Esophagus (tissue), 2 donors: ENCODE measurements around the gene HSBP1. TPM values are rescaled to one million over a fixed set of nuclear protein-coding genes. Genes with fewer than 3 reads are reported as not detected.

Experiments used
- H3K27ac ChIP-seq, 2 donors: one replicate each; pipeline ENCODE4 v1.5.1; 2013; ENCODE audit warnings: low read depth in 2 of 2, mild to moderate bottlenecking in 2 of 2, inconsistent platforms in 1 of 2, low read length in 1 of 2, moderate library complexity in 1 of 2
- H3K27me3 ChIP-seq, 2 donors: one replicate each; pipeline ENCODE4 v1.6.1; 2013; ENCODE audit warnings: low read length in 2 of 2, control low read depth in 1 of 2, mild to moderate bottlenecking in 1 of 2; ENCODE audit not compliant: insufficient read depth in 2 of 2, control insufficient read depth in 1 of 2
- H3K36me3 ChIP-seq, 2 donors: one replicate each; pipeline ENCODE4 v1.6.1; 2013; ENCODE audit warnings: low read length in 1 of 2; ENCODE audit not compliant: control insufficient read depth in 2 of 2, insufficient read depth in 2 of 2
- H3K4me1 ChIP-seq, 2 donors: one replicate each; pipeline ENCODE4 v1.6.1; 2013; ENCODE audit warnings: low read length in 1 of 2; ENCODE audit not compliant: control insufficient read depth in 2 of 2, insufficient read depth in 2 of 2
- H3K4me3 ChIP-seq, 2 donors: one replicate each; pipeline ENCODE4 v1.5.1; 2013; ENCODE audit warnings: low read length in 2 of 2, mild to moderate bottlenecking in 2 of 2, low read depth in 1 of 2, moderate library complexity in 1 of 2
- H3K9me3 ChIP-seq, 2 donors: one replicate each; pipeline ENCODE4 v1.6.1; 2013; ENCODE audit warnings: mild to moderate bottlenecking in 2 of 2, low read depth in 1 of 2, low read length in 1 of 2, moderate library complexity in 1 of 2; ENCODE audit not compliant: control insufficient read depth in 2 of 2, insufficient read depth in 1 of 2
- WGBS, 2 donors: extraction: QIAGEN DNeasy Blood & Tissue Kit; methylation state at CpG; one replicate each; pipeline ENCODE4 v1.1.7; 2013; 5-methylcytosine and 5-hydroxymethylcytosine counted together
- polyA plus RNA-seq, 2 donors: library from polyadenylated mRNA; stranded (reverse); fragments of 200-250 nt; gene quantifications; one replicate each; pipeline ENCODE4 v1.2.3, GENCODE V29; 2013
- donor health status: healthy with polysubstance abuse.
- donor health status: Bipolar disorder and iron deficiency.

HSBP1 gene
- polyA plus RNA-seq, 2 donors, result 46.2 to 80.6 TPM

DNA sequence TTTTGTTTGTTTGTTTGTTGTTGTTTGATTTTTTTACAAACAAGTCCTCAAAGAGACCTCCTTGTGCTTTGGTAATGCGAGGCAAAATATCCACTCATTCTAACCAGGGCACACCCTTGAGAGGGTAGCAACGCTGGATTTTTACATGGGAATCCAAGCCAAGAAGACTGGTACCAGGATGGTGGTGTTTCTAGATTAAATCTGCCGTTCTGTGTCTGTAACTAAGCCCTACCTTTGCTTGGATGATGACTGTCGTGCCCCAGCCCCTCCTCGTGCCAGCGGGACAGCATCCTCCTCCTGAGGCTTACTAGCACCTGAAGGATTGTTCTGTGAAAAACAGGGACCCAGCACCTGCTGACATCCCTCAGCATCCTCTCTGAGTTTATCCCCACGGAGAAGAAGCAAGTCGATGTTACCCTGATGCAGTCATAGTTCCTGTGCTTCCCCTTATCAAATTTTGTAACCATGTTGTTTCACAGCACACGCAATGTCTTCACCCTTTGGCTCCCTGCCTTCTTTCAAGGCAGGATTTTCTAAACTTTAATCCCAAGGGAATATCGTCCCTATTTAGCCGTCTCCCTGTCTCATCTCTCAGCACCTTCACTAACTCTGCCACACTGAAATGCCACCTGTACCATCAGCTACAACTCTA lies 5.1 kb upstream of the HSBP1 start:
- WGBS, 2 donors, result 30 to 38% methylated on average over 11 of the region's 11 CpGs
- Histone ChIP-seq H3K27ac (peak overlapping the region; percentile 14 to 68), H3K4me1 (no peaks in the 10 kb centered on the region), H3K27me3 (no peaks in the 10 kb centered on the region), H3K4me3 (peak overlapping the region in 1 of 2 donors; percentile 3), H3K9me3 (no peaks in the 10 kb centered on the region), H3K36me3 (no peaks in the 10 kb centered on the region)

DNA sequence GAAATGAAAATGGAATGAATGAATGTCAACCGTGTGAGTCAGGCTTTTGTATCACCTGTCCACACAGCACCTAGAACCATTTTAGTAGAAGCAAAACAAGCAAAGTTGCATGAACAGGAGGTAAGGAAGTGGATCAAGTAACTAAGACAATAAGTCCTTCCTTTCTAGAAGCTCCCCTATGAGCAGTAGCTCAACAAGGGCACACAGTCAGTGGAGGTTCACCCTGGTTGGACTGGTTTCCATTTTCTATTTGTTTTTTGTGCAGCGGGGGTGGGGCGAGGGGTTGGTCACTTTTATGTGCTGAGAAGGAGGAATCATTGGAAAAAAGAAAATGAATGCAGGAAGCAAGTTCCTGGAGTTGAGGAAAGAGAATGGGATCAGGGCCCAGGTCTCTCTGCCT lies 4.0 kb upstream of the HSBP1 start:
- WGBS, 2 donors, result 58 to 66% methylated on average over 3 of the region's 3 CpGs
- H3K4me3 ChIP-seq, result no peak overlapping the region
- H3K9me3 ChIP-seq, result no peaks in the 10 kb centered on the region
- no peaks in the 10 kb centered on the region for H3K27me3 ChIP-seq
- peak overlapping the region; percentile 67 to 89 for H3K27ac ChIP-seq
- peaks cover 0 to 4% of the 10 kb centered on the region in 2 donors for H3K4me1 ChIP-seq
- no peaks in the 10 kb centered on the region for H3K36me3 ChIP-seq

DNA sequence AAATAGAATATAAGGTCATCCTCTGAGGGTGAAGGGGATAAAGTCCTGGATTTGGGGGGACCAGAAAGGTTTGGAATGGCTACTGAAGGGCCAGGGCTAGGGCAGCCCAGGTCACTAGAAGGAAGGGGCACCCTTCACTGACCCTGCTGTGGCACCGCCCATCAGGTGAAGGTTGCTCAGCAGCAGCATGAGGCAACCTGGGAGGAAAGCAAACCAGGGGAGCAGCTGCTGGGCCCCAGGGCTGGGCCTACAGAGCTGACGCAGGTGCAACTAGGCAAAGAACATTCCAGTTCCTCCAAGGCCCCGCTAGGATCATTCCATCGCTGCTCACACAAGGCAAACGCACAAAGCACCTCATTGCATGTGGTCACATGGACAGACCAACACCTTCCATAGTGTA lies 3.4 kb upstream of the HSBP1 start:
- H3K4me1 ChIP-seq, result peaks cover 0 to 7% of the 10 kb centered on the region in 2 donors
- no peaks in the 10 kb centered on the region for H3K36me3 ChIP-seq
- no peak overlapping the region for H3K4me3 ChIP-seq
- no peaks in the 10 kb centered on the region for H3K9me3 ChIP-seq
- H3K27ac ChIP-seq, result peak overlapping the region; percentile 67 to 89
- WGBS, 2 donors, result 75 to 90% methylated on average over 5 of the region's 5 CpGs
- no peaks in the 10 kb centered on the region for H3K27me3 ChIP-seq

DNA sequence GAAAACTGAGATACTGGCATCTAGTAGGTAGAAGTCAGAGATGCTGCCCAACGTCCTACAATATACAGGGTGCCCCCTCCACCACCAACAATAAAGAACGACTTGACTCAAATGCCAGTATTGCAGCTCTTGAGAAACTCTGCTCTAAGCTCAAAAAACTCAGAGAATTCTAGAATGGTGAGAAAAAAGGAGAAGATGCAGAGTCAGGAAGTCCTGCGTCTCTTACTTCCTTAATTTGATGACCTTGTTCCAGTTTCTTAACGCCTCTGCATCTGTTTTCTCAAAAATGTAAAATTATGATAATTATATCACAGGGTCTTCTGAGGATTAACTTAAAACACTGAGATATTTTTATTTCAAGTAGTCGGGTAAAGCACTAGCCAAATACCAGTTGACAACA lies 1.7 kb upstream of the HSBP1 start:
- peaks cover 0 to 7% of the 10 kb centered on the region in 2 donors for H3K4me1 ChIP-seq

DNA sequence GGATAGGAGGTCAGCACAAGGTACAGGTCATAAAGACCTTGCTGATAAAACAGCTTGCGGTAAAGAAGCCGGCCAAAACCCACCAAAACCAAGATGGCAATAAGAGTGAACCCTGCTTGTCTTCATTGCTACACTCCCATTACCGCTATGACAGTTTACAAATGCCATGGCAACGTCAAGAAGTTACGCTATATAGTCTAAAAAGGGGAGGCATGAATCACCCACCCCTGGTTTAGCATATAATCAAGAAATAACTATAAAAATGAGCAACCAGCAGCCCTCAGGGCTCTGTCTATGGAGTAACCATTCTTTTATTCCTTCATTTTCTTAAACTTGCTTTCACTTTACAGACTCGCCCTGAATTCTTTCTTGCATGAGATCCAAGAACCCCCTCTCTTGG lies 1.0 kb upstream of the HSBP1 start:
- no peaks in the 10 kb centered on the region for H3K27me3 ChIP-seq
- H3K4me1 ChIP-seq, result peaks cover 0 to 7% of the 10 kb centered on the region in 2 donors
- H3K36me3 ChIP-seq, result no peaks in the 10 kb centered on the region
- no peaks in the 10 kb centered on the region for H3K9me3 ChIP-seq
- H3K4me3 ChIP-seq, result no peak overlapping the region
- H3K27ac ChIP-seq, result no peak overlapping the region
- 90 to 94% methylated on average over 6 of the region's 6 CpGs for WGBS, 2 donors

More for the DNA sequence above, 1.7 kb upstream of the HSBP1 start:
- no peaks in the 10 kb centered on the region for H3K9me3 ChIP-seq
- H3K36me3 ChIP-seq, result no peaks in the 10 kb centered on the region
- H3K27me3 ChIP-seq, result no peaks in the 10 kb centered on the region
- H3K27ac ChIP-seq, result no peak overlapping the region
- no peak overlapping the region for H3K4me3 ChIP-seq
- WGBS, 2 donors, result 54 to 64% methylated on average over 5 of the region's 5 CpGs

DNA sequence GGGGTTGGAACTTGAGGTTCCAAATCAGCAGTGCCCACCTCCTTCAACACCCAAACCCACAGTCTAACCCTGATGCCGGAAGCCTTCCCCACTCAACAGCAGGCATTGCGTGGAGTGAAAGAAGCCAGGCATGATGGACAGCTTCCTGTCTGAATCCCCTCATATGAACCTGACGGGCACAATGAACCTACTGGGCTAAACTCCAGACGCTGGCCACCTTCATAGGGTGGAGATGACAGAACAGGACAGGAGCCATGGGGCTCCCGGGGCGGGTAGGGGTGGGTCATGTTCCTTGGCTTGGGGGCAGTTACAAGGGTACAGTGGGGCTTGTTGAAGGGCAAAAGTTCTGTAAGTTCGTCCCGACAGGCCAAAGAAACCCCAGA lies 460 bp upstream of the HSBP1 start:
- Histone ChIP-seq H3K4me3 (no peak overlapping the region), H3K27ac (peak overlapping the region; percentile 3 to 62), H3K4me1 (peaks cover 0 to 7% of the 10 kb centered on the region in 2 donors), H3K36me3 (no peaks in the 10 kb centered on the region), H3K27me3 (no peaks in the 10 kb centered on the region), H3K9me3 (no peaks in the 10 kb centered on the region)
- WGBS, 2 donors, result 80 to 83% methylated on average over 8 of the region's 8 CpGs

DNA sequence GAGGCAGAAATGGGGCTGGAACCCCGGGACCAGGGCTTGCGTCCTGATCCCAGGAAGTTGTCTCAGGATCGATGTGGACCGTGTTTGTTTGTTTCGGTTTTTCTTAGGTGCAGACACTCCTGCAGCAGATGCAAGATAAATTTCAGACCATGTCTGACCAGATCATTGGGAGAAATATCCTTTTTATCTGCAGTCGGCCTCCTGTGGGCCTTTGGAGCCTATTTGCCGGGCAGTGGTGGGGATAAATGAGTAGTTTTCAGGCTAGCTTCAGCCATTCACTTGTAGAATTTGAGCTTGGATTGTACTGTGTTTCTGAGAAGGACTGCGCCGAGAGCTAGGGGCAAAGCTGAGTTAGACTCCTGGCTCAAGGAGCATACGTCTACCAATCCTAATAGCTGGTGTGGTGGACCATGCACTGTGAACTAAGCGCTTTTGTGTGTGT lies 816 bp downstream of the HSBP1 start:
- Histone ChIP-seq H3K27ac (peak overlapping the region; percentile 75 to 78), H3K9me3 (no peaks in the 10 kb centered on the region), H3K4me3 (peak overlapping the region; percentile 77 to 87), H3K27me3 (no peaks in the 10 kb centered on the region), H3K36me3 (peaks cover 4 to 6% of the 10 kb centered on the region in 2 donors), H3K4me1 (peaks cover 2 to 9% of the 10 kb centered on the region in 2 donors)
- 12% methylated on average over 11 of the region's 11 CpGs for WGBS, 2 donors

DNA sequence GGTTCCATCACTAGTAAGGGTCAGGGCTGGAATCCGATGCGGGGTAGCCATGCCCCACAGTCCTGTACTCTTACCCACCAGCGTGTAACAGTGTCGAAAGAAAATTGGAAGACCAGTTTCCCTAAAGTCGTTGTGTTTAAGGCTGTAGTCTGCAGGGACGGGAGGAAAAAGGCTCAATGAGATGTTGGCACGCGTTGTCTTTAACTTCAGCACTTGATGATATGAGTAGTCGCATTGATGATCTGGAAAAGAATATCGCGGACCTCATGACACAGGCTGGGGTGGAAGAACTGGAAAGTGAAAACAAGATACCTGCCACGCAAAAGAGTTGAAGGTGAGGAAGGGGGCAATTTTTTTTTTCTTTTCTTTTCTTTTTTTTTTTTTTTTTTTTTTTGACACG lies 1.3 kb downstream of the HSBP1 start:
- 84 to 86% methylated on average over 12 to 13 of the region's 13 CpGs for WGBS, 2 donors
- H3K4me1 ChIP-seq, result peaks cover 2 to 9% of the 10 kb centered on the region in 2 donors

DNA sequence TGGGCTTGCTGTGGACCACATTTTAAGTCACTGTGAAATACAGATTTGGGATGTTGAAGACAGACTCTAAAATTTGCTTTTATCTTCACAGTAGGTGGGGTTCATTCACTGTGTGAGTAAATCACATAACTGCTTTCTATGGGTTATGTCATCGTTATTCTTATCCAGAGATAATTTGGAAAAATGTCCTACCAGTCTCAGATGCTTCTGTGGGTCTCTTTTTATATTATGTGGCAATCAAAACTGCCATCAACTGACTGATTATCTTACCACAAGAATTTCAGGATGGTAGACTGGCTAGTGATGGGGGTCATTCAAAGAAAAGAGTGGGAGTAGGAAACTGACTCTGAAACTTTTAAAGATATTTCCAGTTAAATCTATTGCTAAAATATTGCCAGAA lies 3.1 kb downstream of the HSBP1 start:
- H3K4me1 ChIP-seq, result peaks cover 2 to 11% of the 10 kb centered on the region in 2 donors
- 85 to 86% methylated on average over 1 of the region's 1 CpG for WGBS, 2 donors

More for the DNA sequence above, 1.3 kb downstream of the HSBP1 start:
- Histone ChIP-seq H3K9me3 (no peaks in the 10 kb centered on the region), H3K27me3 (no peaks in the 10 kb centered on the region), H3K36me3 (peaks cover 4 to 6% of the 10 kb centered on the region in 2 donors), H3K27ac (peak overlapping the region in 1 of 2 donors; percentile 27), H3K4me3 (peak overlapping the region; percentile 77 to 87)

More for the DNA sequence above, 3.1 kb downstream of the HSBP1 start:
- H3K9me3 ChIP-seq, result no peaks in the 10 kb centered on the region
- H3K36me3 ChIP-seq, result peaks cover 4 to 6% of the 10 kb centered on the region in 2 donors
- no peak overlapping the region for H3K4me3 ChIP-seq
- no peaks in the 10 kb centered on the region for H3K27me3 ChIP-seq
- no peak overlapping the region for H3K27ac ChIP-seq
